HG03159 (cell line): ENCODE results near the gene PDGFC.
"Not testable (repeated sequence)": the region's sequence is repeated elsewhere in the genome, so short reads cannot be mapped to it uniquely, and the experiment has no call there.

Source experiments
- ATAC-seq: cut with Tn5 transposase; IDR thresholded peaks from one replicate; pipeline ENCODE4 v1.9.1; 2021; ENCODE audit warnings: mild to moderate bottlenecking, moderate library complexity; ENCODE audit not compliant: unreplicated experiment

The PDGFC gene

DNA sequence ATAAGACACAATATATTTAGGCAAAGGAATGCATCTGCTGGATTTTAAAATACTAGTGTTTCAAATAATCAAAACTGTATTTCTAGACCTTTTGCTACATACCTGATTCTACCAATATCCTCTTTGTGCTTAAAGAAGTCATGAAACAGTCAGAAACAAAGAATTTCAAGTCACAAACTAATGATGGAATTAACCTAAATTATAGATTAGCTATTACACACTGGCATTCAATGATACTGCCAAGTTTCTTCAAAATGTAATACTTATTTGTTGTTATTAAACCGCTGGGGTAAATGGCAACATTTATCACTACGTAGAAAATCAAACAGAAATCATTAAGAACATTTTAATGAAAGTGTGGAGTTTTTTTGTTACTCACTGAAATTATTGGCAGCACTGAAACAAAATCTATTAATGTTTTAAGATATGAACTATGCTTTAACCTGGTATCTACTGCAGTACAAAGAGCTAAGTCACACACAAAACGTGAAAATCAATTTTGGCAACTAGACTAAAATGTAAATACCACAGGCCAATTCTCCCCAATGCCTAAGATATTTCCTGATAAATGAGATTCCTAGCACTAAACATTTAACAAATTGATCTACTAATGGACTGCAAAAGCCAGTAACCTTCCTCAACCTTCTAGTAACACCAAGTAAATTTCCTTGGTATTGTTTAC, 19.4 kb downstream of the PDGFC start:
- no peak for ATAC-seq

DNA sequence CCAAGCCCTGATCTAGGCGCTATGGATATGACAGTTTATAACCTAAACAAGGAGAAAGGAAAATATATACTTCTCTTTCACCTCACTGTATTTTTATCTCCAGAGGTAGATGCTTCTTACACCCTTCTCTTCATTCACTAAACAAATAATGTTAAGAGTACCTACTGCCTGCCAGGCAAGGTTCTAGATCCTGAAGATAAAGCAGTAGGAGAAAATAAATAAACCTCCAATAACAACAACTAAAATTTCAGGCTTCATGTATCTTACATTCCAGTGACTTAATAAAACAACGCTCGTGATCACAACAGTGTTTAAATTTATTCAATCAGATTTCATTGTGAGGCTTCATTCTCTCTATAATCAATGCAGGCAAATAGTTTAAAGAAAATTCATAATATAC, 20.7 kb downstream of the PDGFC start:
- no peak for ATAC-seq

DNA sequence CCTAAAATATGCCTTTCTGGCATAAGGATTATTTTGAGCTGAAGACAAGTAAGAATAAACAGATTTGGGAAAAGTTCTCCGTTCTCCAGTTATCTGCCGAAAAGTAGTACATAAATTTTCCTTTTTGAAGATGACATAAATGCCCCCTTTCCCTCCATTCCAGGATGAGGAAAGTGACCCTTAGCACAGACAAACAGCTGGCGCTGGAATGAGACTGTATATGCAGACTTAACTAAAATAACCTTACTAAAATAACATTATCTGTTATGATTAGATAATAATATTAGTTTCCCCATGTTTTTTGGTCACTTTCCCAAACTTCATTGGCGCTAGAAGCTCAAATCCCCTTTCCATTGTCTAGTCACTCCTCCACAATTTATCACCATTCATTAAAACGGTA, 21.5 kb downstream of the PDGFC start:
- no peak for ATAC-seq

DNA sequence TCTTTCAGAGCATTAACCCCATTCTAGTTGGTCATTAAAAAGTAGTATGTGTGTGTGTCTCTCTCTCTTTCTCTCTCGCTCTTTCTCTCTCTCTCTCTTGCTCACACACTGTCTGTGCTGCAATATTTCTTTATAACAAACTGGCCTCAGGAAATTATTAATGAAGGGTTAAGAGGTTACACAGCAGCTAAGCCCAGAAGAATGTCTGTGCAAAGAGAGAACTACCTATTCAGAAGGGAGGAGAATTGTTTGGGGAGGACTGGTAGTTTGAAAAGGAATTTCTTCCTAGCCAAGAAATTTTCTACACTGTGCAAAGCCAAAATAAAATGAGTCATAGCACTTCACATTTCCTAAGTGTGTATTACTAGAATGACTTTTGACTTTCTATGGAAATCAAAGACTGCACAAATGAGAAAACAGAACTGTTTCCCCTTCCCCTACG, 22.2 kb downstream of the PDGFC start:
- no peak for ATAC-seq

DNA sequence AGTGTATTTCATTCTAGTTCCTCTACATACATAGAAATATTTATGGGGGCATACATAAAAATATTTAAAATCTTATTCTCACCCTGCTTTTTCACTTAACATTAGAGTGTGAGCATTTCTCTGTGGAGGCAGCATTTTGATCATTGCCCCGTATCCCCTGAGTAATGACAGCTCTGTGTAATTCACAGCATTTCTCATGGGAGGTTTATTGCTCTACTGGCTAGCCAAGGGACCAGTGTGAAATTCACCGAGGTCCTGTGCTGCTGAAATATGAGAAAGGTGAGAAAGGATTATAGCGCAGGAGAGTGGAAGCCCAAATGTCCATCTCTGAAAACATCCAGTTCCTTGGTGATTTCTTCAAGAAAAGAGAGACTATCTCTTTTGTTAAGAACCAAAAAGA, 22.9 kb downstream of the PDGFC start:
- ATAC-seq: no peak

DNA sequence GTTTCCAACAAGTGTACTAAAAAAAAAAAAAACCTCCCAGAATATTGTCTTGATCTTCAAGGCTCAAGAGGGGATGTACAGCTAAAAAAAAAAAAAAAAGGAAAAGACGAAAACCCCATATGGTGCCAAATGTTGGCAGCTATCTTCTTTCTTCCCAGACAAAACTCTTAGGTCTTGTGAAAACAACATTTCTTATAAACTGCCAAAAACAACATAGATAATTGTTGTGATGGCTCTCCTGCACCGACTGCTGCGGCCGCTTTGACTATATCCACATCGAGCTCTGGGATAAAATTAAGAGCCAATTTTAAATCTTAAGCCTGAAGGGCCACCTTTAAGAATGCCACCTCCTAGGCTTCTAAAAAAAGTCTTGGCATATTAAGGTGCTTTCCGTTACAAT, 23.5 kb downstream of the PDGFC start:
- ATAC-seq: no peak

DNA sequence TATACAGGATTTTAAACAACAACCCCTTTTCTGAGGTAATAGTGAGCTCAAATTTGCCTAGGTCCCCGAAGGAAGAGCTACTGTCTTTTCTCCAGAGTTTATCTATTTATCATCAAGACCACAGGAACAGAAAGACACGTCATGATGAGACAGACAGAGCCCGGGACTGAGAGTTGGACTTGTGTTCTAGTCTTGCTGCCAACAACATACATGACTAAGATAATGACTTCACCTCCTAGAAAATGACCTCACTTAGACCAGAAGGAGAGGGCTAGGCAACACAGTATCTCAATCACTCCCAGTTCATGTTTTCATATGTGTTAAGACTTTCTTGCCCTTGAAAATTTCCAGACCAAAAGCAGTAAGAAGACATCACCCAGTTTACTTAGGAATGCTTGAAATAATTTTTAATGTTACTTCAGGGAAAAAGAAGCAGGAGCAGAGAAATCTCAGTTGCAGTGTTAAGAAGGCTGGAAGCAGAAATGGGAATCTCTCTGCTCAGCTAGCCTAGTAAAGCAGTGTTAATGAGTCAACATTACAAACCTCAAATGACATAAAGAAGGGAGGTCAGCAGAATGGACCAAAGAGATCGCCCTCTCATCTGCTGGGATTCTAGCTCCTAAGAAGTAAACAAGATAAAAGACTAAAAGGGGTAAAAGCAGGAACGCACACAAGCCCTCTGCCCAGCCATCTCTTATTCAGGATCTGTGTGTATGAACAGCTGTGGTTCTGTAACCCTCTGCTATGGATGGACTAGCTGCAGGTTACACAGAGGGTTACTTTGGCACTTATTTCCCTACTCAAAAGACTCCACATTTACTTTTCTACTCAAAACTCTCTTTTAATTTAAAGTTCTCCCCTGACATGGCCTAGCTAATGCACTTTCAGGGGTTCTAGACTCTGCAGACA, 24.8 kb downstream of the PDGFC start:
- no peak for ATAC-seq

DNA sequence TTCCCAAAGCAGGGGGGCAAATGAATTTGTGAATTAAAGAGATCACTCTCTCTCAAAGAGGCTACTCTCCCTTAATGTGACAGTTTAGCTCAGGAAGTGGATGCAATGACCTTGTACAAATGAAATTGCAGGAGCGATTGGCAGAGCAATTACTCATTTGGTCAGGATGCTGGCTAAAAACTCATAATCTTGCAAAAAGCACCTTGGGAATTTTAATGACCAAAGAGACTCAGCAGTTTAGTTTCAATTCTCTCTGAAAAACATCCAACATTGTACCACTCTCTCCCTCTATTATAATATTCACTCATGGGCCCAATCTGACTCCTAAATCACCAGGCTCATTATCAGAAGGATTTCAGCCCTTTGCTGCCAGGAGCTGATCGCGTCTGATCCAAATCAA, 26.1 kb downstream of the PDGFC start:
- ATAC-seq: no peak

DNA sequence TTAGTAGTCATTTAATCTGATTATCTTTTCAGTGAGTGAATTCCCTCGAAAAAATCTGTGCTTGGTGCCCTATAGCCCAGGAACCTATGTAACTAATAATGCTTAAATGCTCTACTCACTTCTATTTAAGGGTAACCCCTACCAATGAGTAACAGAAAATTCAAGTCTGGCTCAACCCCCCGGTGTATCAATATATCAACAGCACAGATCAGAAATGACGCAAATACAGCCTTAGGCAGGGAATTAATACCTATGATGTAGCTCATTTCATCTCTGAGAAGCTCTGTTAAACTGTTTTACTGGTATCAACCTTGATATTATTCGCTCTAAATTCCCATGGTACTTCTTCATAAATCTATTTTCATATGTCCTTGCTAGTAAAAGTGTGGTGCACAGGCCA, 28.6 kb downstream of the PDGFC start:
- no peak for ATAC-seq

DNA sequence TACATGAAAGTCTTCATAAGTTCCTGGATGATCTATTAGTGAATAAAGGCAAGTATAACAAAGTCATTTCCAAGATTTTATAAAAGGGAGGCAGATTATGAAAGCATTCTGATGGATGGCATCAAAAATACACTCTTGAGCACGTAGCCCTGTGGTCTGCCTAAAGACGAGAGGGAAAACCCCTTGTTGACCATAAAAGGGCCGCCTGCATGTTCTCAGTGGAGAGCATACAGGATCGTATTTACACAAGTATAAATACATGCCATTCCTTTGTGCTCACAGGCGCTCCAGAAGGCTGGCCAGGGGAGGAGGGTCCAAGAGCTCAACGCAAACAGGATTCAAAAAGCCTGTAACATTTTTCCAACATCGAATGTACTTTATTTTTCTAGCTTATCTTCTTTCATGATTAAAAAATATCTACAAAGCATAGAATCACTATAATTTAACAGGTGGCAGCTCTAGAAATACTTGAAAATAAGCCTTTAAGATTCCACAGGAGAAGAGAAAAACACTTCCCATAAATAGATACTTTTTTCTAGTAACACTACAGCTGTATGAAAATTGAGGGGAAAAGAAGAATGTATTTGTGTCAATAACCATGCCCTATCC, 29.6 kb downstream of the PDGFC start:
- no peak for ATAC-seq

DNA sequence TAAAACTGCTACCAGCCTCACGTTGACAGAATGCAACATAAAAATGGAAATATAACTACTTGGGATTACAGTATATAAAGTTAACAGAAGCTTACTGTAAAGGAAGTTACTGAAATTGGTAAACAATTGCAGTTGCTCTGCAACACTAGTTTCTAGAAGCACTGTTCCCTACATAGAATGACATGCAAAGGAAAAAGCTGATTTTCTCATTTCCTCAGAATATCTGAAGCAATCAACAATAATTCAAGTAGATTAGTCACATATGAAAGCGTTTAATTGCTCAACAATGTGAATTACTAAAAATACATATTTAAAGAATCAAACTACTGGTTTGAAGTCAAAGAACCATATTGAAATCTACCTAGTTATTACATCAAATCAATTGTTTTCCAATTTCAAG, 31.8 kb downstream of the PDGFC start:
- ATAC-seq: no peak

DNA sequence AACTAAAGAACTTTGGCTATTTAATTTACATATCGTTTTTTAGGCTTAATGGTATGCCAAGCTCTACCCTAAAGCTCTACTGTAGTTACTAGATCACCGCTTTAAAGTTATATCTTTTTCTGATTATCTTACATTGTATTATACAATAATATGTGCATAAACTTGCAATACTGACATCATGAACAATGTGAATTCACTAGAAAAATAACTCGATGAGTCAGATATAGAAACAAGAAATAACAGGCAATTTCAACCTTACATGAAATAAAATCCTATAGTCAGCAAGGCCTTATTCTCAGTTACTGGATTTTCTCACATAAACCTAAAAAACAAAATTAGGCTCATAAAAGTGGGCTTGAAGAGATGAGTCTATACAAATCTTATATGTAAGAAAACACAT, 32.5 kb downstream of the PDGFC start:
- no peak for ATAC-seq

DNA sequence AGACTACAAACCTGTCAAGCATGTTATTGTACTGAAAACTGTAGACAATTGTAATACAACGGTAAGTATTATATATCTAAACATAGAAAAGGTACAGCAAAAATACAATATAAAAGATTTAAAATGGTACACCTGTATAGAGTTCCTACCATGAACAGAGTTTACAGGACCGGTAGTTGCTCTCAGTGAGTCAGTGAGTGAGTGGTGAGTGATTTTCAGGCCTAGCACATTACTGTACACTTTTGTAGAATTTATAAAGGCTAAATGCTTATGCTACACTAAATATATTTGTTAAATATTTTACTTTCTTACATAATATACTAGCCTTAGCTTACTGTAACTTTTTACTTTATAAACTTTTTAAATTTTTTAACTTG, 37.4 kb downstream of the PDGFC start:
- ATAC-seq: no peak

DNA sequence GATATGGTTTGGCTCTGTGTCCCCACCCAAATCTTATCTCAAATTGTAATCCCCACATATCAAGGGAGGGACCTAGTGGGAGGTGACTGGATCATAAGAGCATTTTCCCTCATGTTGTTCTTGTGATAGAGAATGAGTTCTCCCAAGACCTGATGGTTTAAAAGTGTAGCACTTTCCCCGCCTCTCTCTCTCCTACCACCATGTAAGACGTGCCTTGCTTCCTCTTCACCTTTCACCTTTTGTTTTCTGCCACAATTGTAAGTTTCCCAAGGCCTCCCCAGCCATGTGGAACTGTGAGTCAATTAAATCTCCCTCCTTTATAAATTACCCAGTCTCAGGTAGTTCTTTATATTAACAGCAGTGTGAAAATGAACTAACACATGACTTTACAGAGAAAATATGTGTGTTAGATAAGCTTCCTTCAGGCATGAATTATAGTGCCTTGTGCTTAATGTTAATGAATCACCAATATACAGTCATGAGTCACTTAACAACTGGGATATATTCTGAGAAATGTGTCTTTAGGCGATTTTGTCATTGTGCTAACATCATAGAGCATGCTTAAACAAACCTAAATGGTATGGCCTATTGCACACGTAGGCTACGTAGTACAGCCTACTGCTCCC, 37.9 kb downstream of the PDGFC start:
- no peak for ATAC-seq

DNA sequence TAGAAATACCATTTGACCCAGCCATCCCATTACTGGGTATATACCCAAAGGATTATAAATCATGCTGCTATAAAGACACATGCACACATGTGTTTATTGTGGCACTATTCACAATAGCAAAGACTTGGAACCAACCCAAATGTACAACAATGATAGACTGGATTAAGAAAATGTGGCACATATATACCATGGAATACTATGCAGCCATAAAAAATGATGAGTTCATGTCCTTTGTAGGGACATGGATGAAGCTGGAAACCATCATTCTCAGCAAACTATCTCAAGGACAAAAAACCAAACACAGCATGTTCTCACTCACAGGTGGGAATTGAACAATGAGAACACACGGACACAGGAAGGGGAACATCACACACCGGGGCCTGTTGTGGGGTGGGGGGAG, 39.2 kb downstream of the PDGFC start:
- ATAC-seq: not testable (repeated sequence)

DNA sequence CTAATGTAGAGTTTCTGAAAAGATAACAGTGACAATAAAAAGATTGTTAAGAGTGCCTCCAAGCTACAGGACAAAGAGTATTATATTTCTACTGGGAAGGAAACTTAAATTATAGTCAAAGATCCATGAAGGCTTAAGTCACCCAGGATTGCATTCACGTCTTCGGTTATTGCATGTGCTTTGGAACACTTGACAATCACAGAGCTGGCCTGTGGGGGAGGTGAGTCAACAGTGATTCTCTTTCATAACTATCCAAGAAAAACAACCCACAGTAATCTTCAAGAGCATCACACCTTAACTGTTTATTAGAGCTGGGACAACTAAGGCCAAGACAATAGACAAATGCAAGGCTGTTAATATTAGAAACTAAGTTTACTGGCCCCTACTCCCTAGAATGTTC, 40.3 kb downstream of the PDGFC start:
- ATAC-seq: no peak

DNA sequence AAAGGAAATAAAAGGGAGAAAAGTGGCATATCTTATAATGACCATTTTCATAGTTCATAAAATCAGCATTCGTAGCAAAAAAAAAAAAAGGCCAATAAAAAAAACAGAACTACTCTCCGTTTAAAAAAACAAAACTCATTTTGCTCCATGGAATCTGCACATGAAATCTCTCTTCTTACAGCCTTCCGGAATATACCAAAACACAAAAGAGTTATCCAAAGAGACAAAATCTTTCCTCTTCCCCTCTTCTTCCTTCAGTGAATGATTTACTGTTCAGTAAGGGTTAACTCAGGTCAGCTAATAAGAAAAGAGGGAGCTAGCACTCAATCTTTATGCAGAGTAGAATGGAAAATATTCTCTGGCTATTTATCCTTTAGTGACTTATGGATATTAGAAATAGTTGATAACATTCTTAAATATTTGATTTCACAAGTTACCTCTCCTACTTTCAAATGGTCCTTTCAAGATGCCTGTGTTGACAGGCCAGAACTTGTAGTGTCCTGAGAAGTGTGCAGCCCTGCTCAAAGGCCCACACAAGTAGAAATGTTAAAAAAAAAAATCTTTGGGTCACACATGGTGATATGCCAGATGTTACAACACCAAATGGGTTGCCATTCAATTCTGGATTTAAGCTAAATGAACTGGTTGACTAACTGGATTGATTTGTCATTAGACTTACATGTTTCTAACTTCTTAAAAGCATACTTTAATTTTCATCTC, 42.1 kb downstream of the PDGFC start:
- no peak for ATAC-seq

DNA sequence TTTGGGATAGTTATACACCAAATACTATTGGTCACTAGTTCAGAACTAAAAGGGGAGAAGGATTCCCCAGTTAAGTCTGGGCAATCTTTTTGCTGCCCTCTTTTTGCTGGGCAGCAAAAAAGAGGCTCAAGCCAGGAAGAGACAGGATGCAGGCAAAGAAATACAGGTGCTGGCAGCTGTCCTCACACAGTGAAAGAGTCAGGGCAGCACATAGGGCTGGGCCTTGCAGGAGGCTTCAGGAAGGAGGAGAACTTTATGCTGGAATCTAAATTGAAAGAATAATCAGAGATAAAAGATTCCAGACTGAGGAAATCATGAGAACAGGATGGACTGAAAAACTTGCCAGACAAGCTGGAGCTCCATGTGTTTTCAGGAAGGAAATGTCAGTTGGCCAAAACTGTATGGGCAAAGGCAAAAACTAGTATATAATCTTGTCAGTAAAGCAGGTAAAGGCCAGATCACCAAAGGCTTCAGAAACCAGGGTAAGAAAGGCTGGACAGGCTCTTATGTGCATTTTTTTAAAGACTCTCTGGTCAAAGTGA, 46.8 kb downstream of the PDGFC start:
- no peak for ATAC-seq

DNA sequence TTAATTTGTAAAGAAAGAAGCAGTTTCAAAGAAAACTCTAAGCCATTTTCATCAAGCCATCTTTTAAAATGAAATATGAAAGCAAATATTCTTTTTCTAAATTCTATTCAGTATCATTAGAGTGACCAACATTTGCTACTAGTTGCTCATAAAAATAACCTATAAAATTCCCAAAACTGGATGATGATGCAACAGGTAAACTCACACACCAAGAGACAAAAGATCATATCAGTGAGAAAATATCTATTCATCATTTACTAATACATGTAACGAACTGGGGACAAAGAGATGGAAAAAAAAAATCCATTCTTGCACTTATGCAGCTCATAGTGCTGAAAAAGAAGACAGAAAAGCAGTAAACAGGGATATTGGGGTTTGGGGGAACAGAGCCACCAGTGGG, 48.1 kb downstream of the PDGFC start:
- no peak for ATAC-seq

DNA sequence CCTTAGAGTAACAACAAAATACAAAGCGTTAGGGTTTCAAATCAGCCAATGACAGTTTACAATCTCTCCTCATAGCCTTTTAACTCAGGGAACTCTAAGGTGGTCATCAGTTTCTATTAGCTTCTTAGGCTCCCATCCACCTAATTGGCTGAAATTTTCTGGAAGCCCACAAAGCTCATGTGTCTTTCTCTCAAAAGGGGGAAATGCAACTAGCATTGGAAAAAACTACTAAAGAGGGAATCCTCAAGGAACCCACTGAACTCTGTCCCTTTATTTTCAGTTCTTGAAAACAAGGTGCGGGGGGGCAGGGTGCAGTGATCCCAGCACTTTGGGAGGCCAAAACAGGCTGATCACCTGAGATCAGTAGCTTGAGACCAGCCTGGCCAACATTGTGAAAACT, 56.4 kb downstream of the PDGFC start:
- ATAC-seq: no peak

DNA sequence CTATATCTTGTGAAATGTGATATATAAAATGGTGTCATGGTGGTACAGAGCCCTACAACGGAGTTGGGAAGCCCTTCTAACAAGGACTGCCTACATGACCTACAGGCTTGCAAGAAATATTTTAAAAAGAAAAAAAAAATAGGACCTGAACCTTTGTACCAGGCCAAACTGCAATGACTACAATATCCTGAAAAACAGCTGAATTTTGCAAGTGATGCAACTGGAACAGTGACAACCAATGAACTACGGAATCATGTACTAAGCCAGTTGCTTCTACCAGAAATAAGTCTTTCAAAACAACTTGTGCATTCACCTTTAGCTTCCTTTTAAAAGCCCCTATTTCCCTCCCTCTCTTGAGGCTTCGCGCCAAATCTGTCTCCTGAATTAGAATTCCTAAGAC, 58.4 kb downstream of the PDGFC start:
- no peak for ATAC-seq
